Right lobe of liver (tissue), 4 donors: Measurements from ENCODE around the gene TAB3.

Experiments used
- CTCF ChIP-seq, 4 donors: fragments of 200-600 bp in 3 of 4; fragments of 450-650 bp in 1 of 4; IDR thresholded peaks; one replicate each; pipeline versions ENCODE4 v1.5.1 to v1.8.0; 2016 to 2022; ENCODE audit warnings: antibody characterized with exemption in 4 of 4, mild to moderate bottlenecking in 2 of 4
- POLR2A ChIP-seq: fragments of 450-650 bp; IDR thresholded peaks from one replicate; pipeline ENCODE4 v1.6.1; 2017; ENCODE audit warnings: antibody characterized with exemption, mild to moderate bottlenecking
- donor health status: DM: no; HTN: no; CAD: no.
- donor health status: DM: no; HTN: no; CAD: no.
- donor health status: DM: no; HTN: yes; CAD: no.

GRCh38 chrX:30865015-30865414 is 24.0 kb downstream of the TAB3 start:
- TF ChIP-seq POLR2A (no peak), CTCF (IDR thresholded peaks at IDR 0.05) (peak in 2 of 4 donors; percentile 16 to 33)
